SU-DHL-6 (cell line): ENCODE data around the gene PBRM1.

Experiments used
- H2AFZ ChIP-seq: fragments of 200-600 bp; sonication (generic); 2 replicates; pipeline ENCODE4 v1.6.1; 2014; ENCODE audit warnings: low read depth, mild to moderate bottlenecking, moderate library complexity, mixed read lengths, antibody characterized with exemption, low read length; ENCODE audit not compliant: severe bottlenecking
- H3F3A ChIP-seq: fragments of 200-600 bp; shearing (Covaris generic); 2 replicates; pipeline ENCODE4 v1.6.0; 2016; ENCODE audit warnings: antibody characterized with exemption, mild to moderate bottlenecking; ENCODE audit not compliant: insufficient read depth
- H3K27ac ChIP-seq: fragments of 200-600 bp; sonication (generic); 2 replicates; pipeline ENCODE4 v1.5.1; 2016; ENCODE audit warnings: low read depth, mild to moderate bottlenecking, low read length, moderate library complexity, mixed read lengths
- H3K27me3 ChIP-seq: fragments of 200-600 bp; sonication (generic), shearing (Covaris generic); 2 replicates; pipeline ENCODE4 v1.6.0; 2014; ENCODE audit warnings: mild to moderate bottlenecking, low read length
- H3K36me3 ChIP-seq: fragments of 200-600 bp; sonication (generic); 2 replicates; pipeline ENCODE4 v1.6.1; 2014; ENCODE audit warnings: mild to moderate bottlenecking, low read length, mixed read lengths
- H3K4me2 ChIP-seq: fragments of 300-600, 200-600 bp; shearing (Covaris generic), sonication (generic); 2 replicates; pipeline ENCODE4 v1.6.0; 2014; ENCODE audit warnings: low read length, low read depth, mild to moderate bottlenecking; ENCODE audit not compliant: poor library complexity, severe bottlenecking
- H3K4me3 ChIP-seq: fragments of 200-600 bp; sonication (generic); 2 replicates; pipeline ENCODE4 v1.5.1; 2014; ENCODE audit warnings: antibody characterized with exemption, low read length, mild to moderate bottlenecking, mixed read lengths; ENCODE audit not compliant: insufficient read depth, poor library complexity, severe bottlenecking
- H3K79me2 ChIP-seq: fragments of 200-600 bp; sonication (generic); 2 replicates; pipeline ENCODE4 v1.6.1; 2014; ENCODE audit warnings: mild to moderate bottlenecking, low read length, moderate library complexity; ENCODE audit not compliant: insufficient read depth
- H3K9ac ChIP-seq: fragments of 200-600 bp; sonication (generic); 2 replicates; pipeline ENCODE4 v1.7.0; 2014; ENCODE audit warnings: mild to moderate bottlenecking, low read length
- H3K9me2 ChIP-seq: fragments of 200-600 bp; sonication (generic); replicated peaks from 2 replicates; pipeline ENCODE4 v1.6.1; 2014; ENCODE audit warnings: low read length; ENCODE audit not compliant: insufficient read depth
- H3K9me3 ChIP-seq: fragments of 200-600 bp; sonication (generic); 2 replicates; pipeline ENCODE4 v1.6.1; 2014; ENCODE audit warnings: low read length, mixed read lengths; ENCODE audit not compliant: insufficient read depth
- H4K20me1 ChIP-seq: fragments of 200-600 bp; sonication (generic); 2 replicates; pipeline ENCODE4 v1.6.1; 2014; ENCODE audit warnings: low read depth, mild to moderate bottlenecking, antibody characterized with exemption, low read length, moderate library complexity, mixed read lengths
- CTCF ChIP-seq: fragments of 200-600 bp; sonication (generic); IDR thresholded peaks from one replicate; pipeline ENCODE4 v1.5.1; 2017; ENCODE audit warnings: antibody characterized with exemption, mild to moderate bottlenecking, low read length, moderate library complexity; ENCODE audit not compliant: insufficient read depth, poor library complexity, severe bottlenecking
- EZH2phosphoT487 ChIP-seq: fragments of 200-600 bp; sonication (generic), shearing (Covaris generic); conservative IDR thresholded peaks from 2 replicates; pipeline ENCODE4 v1.6.1; 2018; ENCODE audit warnings: mild to moderate bottlenecking, antibody characterized with exemption, low read length, moderate library complexity, mixed read lengths

Gene PBRM1

GRCh38 chr3:52530918-52531826 is 154.5 kb downstream of the PBRM1 start:
- Histone ChIP-seq H3K4me3 (no peak overlapping the region), H4K20me1 (peaks cover 9% of the 10 kb centered on the region; the same call in 1 of the 2 replicates), H3K4me2 (peak overlapping the region; percentile 93), H3K79me2 (peaks cover 45% of the 10 kb centered on the region), H2AFZ (no peak overlapping the region), H3K27me3 (no peaks in the 10 kb centered on the region), H3K27ac (no peak overlapping the region), H3K36me3 (0 out of 2 replicates have a peak, but pooled peaks cover 4% of the 10 kb centered on the region), H3F3A (peaks cover 21% of the 10 kb centered on the region), H3K9me3 (no peaks in the 10 kb centered on the region), H3K9ac (peak overlapping the region; percentile 93; the same call in 1 of the 2 replicates), H3K9me2 (no peaks in the 10 kb centered on the region)
- TF ChIP-seq CTCF (no peak), EZH2phosphoT487 (no peak)

GRCh38 chr3:52529376-52530333 is 156.1 kb downstream of the PBRM1 start:
- H3K9ac ChIP-seq, result no peak overlapping the region
- TF ChIP-seq EZH2phosphoT487 (no peak), CTCF (no peak)
- no peak overlapping the region for H2AFZ ChIP-seq
- no peaks in the 10 kb centered on the region for H3K27me3 ChIP-seq
- peaks cover 45% of the 10 kb centered on the region for H3K79me2 ChIP-seq
- no peak overlapping the region for H3K4me2 ChIP-seq
- H3F3A ChIP-seq, result peaks cover 6% of the 10 kb centered on the region
- no peak overlapping the region for H3K4me3 ChIP-seq
- 0 out of 2 replicates have a peak, but pooled peaks cover 4% of the 10 kb centered on the region for H3K36me3 ChIP-seq
- no peaks in the 10 kb centered on the region for H3K9me2 ChIP-seq
- H3K9me3 ChIP-seq, result no peaks in the 10 kb centered on the region
- H3K27ac ChIP-seq, result no peak overlapping the region
- H4K20me1 ChIP-seq, result peaks cover 9% of the 10 kb centered on the region; the same call in 1 of the 2 replicates

- Histone ChIP-seq H3F3A (no peaks in the 10 kb centered on the region), H3K9me3 (no peaks in the 10 kb centered on the region), H3K27me3 (no peaks in the 10 kb centered on the region), H2AFZ (no peak overlapping the region), H3K27ac (no peak overlapping the region), H3K9me2 (no peaks in the 10 kb centered on the region), H3K4me2 (no peak overlapping the region), H3K4me3 (no peak overlapping the region), H3K79me2 (peaks cover 40% of the 10 kb centered on the region), H4K20me1 (peaks cover 9% of the 10 kb centered on the region; the same call in 1 of the 2 replicates), H3K36me3 (peaks cover 4% of the 10 kb centered on the region; the same call in 1 of the 2 replicates), H3K9ac (no peak overlapping the region)
- TF ChIP-seq EZH2phosphoT487 (no peak), CTCF (no peak)
Measured at GRCh38 chr3:52528586-52529375, 156.9 kb downstream of the PBRM1 start.
